Thyroid gland (tissue), 4 donors: ENCODE measurements around the gene UBC. TPM values are rescaled to one million over a fixed set of nuclear protein-coding genes. Genes with fewer than 3 reads are reported as not detected.
A peak's percentile ranks its signal among the peaks of the same experiment; 100 is the strongest.
"Not testable (repeated sequence)": the region's sequence is repeated elsewhere in the genome, so short reads cannot be mapped to it uniquely, and the experiment has no call there.

Experiments
- DNase-seq, 2 donors: peaks; one replicate each; pipeline ENCODE4 v3.0.0-alpha.2; 2019
- H3K27ac ChIP-seq, 3 donors: fragments of 200-600 bp; sonication (generic); 1 replicate in 2 of 3; 2 replicates in 1 of 3; pipeline ENCODE4 v1.5.1; 2016 to 2019; ENCODE audit warnings: mild to moderate bottlenecking in 1 of 3, moderate library complexity in 1 of 3
- H3K27me3 ChIP-seq: fragments of 200-600 bp; sonication (generic); one replicate; pipeline ENCODE4 v1.5.1; 2019
- H3K36me3 ChIP-seq, 2 donors: fragments of 200-600 bp; sonication (generic); one replicate each; pipeline ENCODE4 v1.5.1; 2016 to 2019
- H3K4me1 ChIP-seq, 2 donors: fragments of 200-600 bp; sonication (generic); one replicate each; pipeline ENCODE4 v1.5.1; 2017 to 2019
- H3K4me3 ChIP-seq, 3 donors: fragments of 200-600 bp; sonication (generic); replicated peaks in 1 of 3; 1 replicate in 2 of 3; 2 replicates in 1 of 3; pipeline ENCODE4 v1.5.1; 2016; ENCODE audit warnings: mild to moderate bottlenecking in 1 of 3
- H3K9me3 ChIP-seq: fragments of 200-600 bp; sonication (generic); one replicate; pipeline ENCODE4 v1.5.1; 2017
- CTCF ChIP-seq, 6 experiments: fragments of 200-600 bp in 3 of 6; fragments of 450-650 bp in 3 of 6; sonication (generic) in 3 of 6; IDR thresholded peaks; one replicate each; pipeline ENCODE4 v1.5.1; 2016 to 2019; ENCODE audit warnings: antibody characterized with exemption in 6 of 6, mild to moderate bottlenecking in 2 of 6, inconsistent platforms in 1 of 6, moderate library complexity in 1 of 6
- POLR2A ChIP-seq, 2 donors: fragments of 450-650 bp; IDR thresholded peaks; one replicate each; pipeline ENCODE4 v1.6.1; 2017; ENCODE audit warnings: antibody characterized with exemption in 2 of 2, mild to moderate bottlenecking in 2 of 2, moderate library complexity in 1 of 2
- WGBS, 2 donors: methylation state at CpG; one replicate each; pipeline ENCODE4 v1.1.5; 2017; 5-methylcytosine and 5-hydroxymethylcytosine counted together
- intact Hi-C: fragments of 100-400 bp; cut with DNase I; formaldehyde crosslinking; loops from one replicate; pipeline ENCODE4 v1.15.1; 2023
- total RNA-seq, 4 donors: library from RNA; depleted of rRNA; stranded (reverse); fragments of >200 nt; gene quantifications; one replicate each; pipeline ENCODE4 v1.2.3, GENCODE V29; 2016

The UBC gene
- total RNA-seq, 4 donors from 2014 or later = 907 to 1,424 (median 1,000) TPM

- intact Hi-C loops = no loop called here
- Histone ChIP-seq H3K27me3 (no peaks in the 10 kb centered on the region), H3K27ac (peak overlapping the region; percentile 100), H3K4me3 (peak overlapping the region in 1 of 3 donors; percentile 10), H3K9me3 (no peaks in the 10 kb centered on the region), H3K36me3 (peaks cover 12 to 13% of the 10 kb centered on the region in 2 donors), H3K4me1 (peaks cover 31 to 41% of the 10 kb centered on the region in 2 donors)
- DNase-seq = peak; percentile 98
- TF ChIP-seq POLR2A (IDR thresholded peaks at IDR 0.05) (peak in 1 of 2 donors; percentile 80), CTCF (IDR thresholded peaks at IDR 0.05) (no peak)
- 1% methylated on average over 18 to 19 of the region's 19 CpGs for WGBS, 2 donors
Measured at GRCh38 chr12:124917135-124917840, 2.8 kb upstream of the UBC start.

- peak; percentile 81 to 83 for DNase-seq
- no peak overlapping the region for H3K4me3 ChIP-seq
- intact Hi-C loops = no loop called here
Measured at GRCh38 chr12:124916374-124917134, 2.1 kb upstream of the UBC start.

GRCh38 chr12:124915239-124916236 is 1.1 kb upstream of the UBC start:
- TF ChIP-seq CTCF (IDR thresholded peaks at IDR 0.05) = no peak
- no peak for TF ChIP-seq POLR2A (IDR thresholded peaks at IDR 0.05)
- peak overlapping the region in 2 of 3 donors; percentile 98 to 100 for H3K4me3 ChIP-seq
- no peaks in the 10 kb centered on the region for H3K9me3 ChIP-seq
- H3K27ac ChIP-seq = peak overlapping the region; percentile 100
- peaks cover 23 to 25% of the 10 kb centered on the region in 2 donors for H3K36me3 ChIP-seq
- H3K4me1 ChIP-seq = peaks cover 38 to 48% of the 10 kb centered on the region in 2 donors
- H3K27me3 ChIP-seq = no peaks in the 10 kb centered on the region
- intact Hi-C loops = no loop called here
- peak; percentile 42 to 48 for DNase-seq
- WGBS, 2 donors = 31 to 44% methylated on average over 14 to 19 of the region's 21 CpGs

More at GRCh38 chr12:124916374-124917134, 2.1 kb upstream of the UBC start:
- Histone ChIP-seq H3K9me3 (no peaks in the 10 kb centered on the region), H3K27ac (peak overlapping the region; percentile 100), H3K4me1 (peaks cover 28 to 38% of the 10 kb centered on the region in 2 donors), H3K27me3 (no peaks in the 10 kb centered on the region), H3K36me3 (peaks cover 14 to 15% of the 10 kb centered on the region in 2 donors)
- 24 to 27% methylated on average over 5 of the region's 5 CpGs for WGBS, 2 donors
- TF ChIP-seq CTCF (IDR thresholded peaks at IDR 0.05) (no peak), POLR2A (IDR thresholded peaks at IDR 0.05) (peak in 1 of 2 donors; percentile 94)

GRCh38 chr12:124913474-124914391 is 717 bp downstream of the UBC start:
- DNase-seq = peak; percentile 92 to 93
- Histone ChIP-seq H3K36me3 (peaks cover 23 to 28% of the 10 kb centered on the region in 2 donors), H3K27ac (peak overlapping the region; percentile 100), H3K4me1 (peaks cover 48 to 51% of the 10 kb centered on the region in 2 donors), H3K27me3 (no peaks in the 10 kb centered on the region), H3K4me3 (peak overlapping the region; percentile 18 to 100 (median 98)), H3K9me3 (no peaks in the 10 kb centered on the region)
- peak in 5 of 6 experiments; percentile 29 to 81 (median 71) for TF ChIP-seq CTCF (IDR thresholded peaks at IDR 0.05)
- no peak for TF ChIP-seq POLR2A (IDR thresholded peaks at IDR 0.05)
- WGBS, 2 donors = 4 to 7% methylated on average over 22 to 45 of the region's 46 CpGs
- intact Hi-C loops = no loop called here

GRCh38 chr12:124912529-124913287 is 1.7 kb downstream of the UBC start:
- H3K9me3 ChIP-seq, H3K27me3 ChIP-seq, intact Hi-C loops, DNase-seq: not testable (repeated sequence)
- Histone ChIP-seq H3K4me3 (peak overlapping the region in 1 of 3 donors; percentile 98), H3K36me3 (peaks cover 23 to 28% of the 10 kb centered on the region in 2 donors), H3K4me1 (peaks cover 38 to 41% of the 10 kb centered on the region in 2 donors), H3K27ac (peak overlapping the region in 1 of 3 donors; percentile 100)
- WGBS, 2 donors = 76 to 86% methylated on average over 13 to 21 of the region's 21 CpGs

GRCh38 chr12:124911521-124911920 is 2.9 kb downstream of the UBC start:
- peaks cover 33 to 36% of the 10 kb centered on the region in 2 donors for H3K4me1 ChIP-seq
- H3K4me3 ChIP-seq, intact Hi-C loops: not testable (repeated sequence)

More at GRCh38 chr12:124911521-124911920, 2.9 kb downstream of the UBC start:
- WGBS, 2 donors = 72 to 82% methylated on average over 5 to 6 of the region's 6 CpGs
- H3K27me3 ChIP-seq, DNase-seq, H3K9me3 ChIP-seq: not testable (repeated sequence)
- Histone ChIP-seq H3K27ac (peak overlapping the region in 2 of 3 donors; percentile 7 to 44), H3K36me3 (peaks cover 23 to 28% of the 10 kb centered on the region in 2 donors)
